ENCODE data around the gene WNK2.

WNK2 gene

DNA sequence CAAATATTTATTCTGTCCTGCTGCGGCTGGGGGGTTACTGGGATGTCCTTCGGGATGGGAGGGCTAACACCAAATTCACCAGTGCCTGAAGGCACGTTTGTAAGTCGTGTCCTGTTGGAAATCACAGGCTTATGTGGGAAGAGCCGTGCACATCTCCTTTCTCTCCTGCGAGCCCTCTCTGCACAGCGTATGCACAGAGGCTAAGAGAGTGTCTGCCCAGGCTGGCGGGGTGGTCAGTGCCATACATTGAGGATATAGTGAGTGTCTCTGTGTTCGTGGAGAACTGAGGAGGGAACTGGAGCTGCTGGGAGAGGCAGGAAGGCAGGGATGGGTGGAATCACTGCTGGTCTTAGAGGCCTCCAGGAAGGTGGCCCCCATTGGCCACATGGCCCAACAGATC is 110.1 kb downstream of the WNK2 start:
- ChIA-PET CTCF (interaction anchor here (1.9 kb wide), 1 partner anchor 11 kb away, joined by 10 read pairs; no protein-coding TSS in a partner anchor), POLR2A (ENCODE audit: low non-redundant PET) (no interaction called here)
- H3K27ac ChIP-seq, result no peak overlapping the region
- DNase-seq (ENCODE audit: low spot score), result no peak
- TF ChIP-seq CTCF (conservative IDR thresholded peaks at IDR 0.05; ENCODE audit: low read depth), result no peak

GRCh38 chr9:93295031-93295430 is 111.1 kb downstream of the WNK2 start:
- no peak overlapping the region for H3K27ac ChIP-seq
- ChIA-PET CTCF (interaction anchor here (0.6 to 1.9 kb wide), 3 partner anchors 10 to 186 kb away, joined by 3 to 10 read pairs (median 3); no protein-coding TSS in a partner anchor), POLR2A (ENCODE audit: low non-redundant PET) (no interaction called here)
- no peak for TF ChIP-seq CTCF (conservative IDR thresholded peaks at IDR 0.05; ENCODE audit: low read depth)
- DNase-seq (ENCODE audit: low spot score), result no peak

- ChIA-PET POLR2A (ENCODE audit: low non-redundant PET) (no interaction called here), CTCF (interaction anchor here (0.6 to 1.9 kb wide), 3 partner anchors 9 to 187 kb away, joined by 3 to 10 read pairs (median 4); no protein-coding TSS in a partner anchor)
- TF ChIP-seq CTCF (conservative IDR thresholded peaks at IDR 0.05; ENCODE audit: low read depth), result no peak
- DNase-seq (ENCODE audit: low spot score), result no peak
- H3K27ac ChIP-seq, result no peak overlapping the region
These were observed 111.6 kb downstream of the WNK2 start for GRCh38 chr9:93295456-93296076.

DNA sequence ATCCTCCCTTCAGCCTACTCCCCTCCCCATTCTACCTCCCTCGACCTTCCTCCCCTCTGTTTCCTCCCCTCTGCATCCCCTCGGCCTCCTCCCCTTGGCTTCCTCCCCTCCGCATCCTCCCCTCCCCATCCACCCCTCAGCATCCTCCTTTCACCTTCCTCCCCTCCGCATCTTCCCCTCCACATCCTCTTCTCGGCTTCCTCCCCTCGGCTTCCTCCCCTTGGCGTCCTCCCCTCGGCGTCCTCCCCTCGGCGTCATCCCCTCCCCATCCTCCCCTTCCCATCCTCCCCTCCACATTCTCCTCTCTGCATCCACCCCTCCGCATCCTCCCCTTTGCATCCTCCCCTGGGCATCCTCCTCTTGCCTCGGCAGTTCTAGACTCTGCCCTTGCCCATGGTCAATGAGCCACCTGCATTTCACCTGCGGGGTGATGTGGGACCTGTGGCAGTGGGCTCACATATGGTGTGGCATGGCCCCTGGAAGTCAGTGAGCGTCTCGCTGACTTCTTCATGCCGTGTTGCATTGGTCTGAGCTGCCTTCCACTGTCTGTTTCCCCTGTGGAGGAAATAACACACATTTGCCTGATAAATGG is 113.0 kb downstream of the WNK2 start:
- CTCF ChIA-PET, result no interaction called here
- no peak overlapping the region for H3K27ac ChIP-seq
- no peak for TF ChIP-seq CTCF (conservative IDR thresholded peaks at IDR 0.05; ENCODE audit: low read depth)
- no peak for DNase-seq (ENCODE audit: low spot score)
- POLR2A ChIA-PET (ENCODE audit: low non-redundant PET), result no interaction called here

DNA sequence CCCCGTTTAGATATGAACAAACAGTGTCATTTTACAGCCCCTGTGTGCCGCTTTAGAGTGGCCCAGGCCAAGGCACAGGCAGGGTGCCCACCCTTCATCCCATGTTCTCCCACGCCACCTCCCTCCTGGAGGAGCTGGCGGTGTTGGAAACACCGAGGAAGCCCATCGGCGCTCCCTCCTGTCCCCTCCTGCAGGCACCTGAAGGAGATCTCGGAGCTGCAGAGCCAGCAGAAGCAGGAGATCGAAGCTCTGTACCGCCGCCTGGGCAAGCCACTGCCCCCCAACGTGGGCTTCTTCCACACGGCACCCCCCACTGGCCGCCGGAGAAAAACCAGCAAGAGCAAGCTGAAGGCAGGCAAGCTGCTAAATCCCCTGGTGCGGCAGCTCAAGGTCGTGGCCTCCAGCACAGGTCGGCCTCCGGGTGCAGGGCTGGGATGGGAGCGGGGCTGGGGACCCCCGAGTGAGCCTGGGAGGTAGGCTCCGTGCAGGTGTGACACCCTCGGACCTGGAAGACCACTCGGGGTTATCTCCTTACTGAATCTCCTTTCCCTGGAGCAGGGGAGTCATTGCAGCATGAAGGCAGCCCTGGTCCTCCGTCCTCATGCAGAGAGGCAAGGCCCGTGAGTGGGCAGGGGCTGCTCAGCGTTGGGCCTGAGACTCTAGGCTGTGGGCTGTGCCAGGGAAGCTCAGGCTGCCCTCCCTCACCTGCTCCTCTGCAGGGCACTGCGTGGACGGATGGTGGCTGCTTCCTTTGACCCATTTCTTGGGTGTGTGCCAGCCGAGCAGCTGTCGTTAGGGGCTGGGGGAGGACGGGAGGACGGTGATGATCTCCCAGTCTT is 113.9 kb downstream of the WNK2 start:
- POLR2A ChIA-PET (ENCODE audit: low non-redundant PET), result no interaction called here
- H3K27ac ChIP-seq, result no peak overlapping the region
- CTCF ChIA-PET, result no interaction called here
- no peak for TF ChIP-seq CTCF (conservative IDR thresholded peaks at IDR 0.05; ENCODE audit: low read depth)
- DNase-seq (ENCODE audit: low spot score), result no peak

Data from RWPE1 (cell line).